Epithelial cell of proximal tubule (primary cell): Measurements from ENCODE around the gene PLCD4. TPM values are rescaled to one million over a fixed set of nuclear protein-coding genes. Genes with fewer than 3 reads are reported as not detected.

ENCODE experiments used
- DNase-seq: peaks from one replicate; pipeline ENCODE4 v3.0.0-alpha.2; 2011; ENCODE audit warnings: low read depth
- H3K4me3 ChIP-seq: 2 replicates; pipeline ENCODE4 v1.5.1; 2011; ENCODE audit warnings: low read depth, mild to moderate bottlenecking, low read length
- CTCF ChIP-seq: conservative IDR thresholded peaks from 2 replicates; pipeline ENCODE4 v1.5.1; 2012; ENCODE audit warnings: low read depth, mild to moderate bottlenecking, low read length
- total RNA-seq: library from RNA; depleted of rRNA; stranded (reverse); fragments of >200 nt; gene quantifications from 2 replicates; pipeline ENCODE4 v1.2.3, GENCODE V29; 2015

PLCD4 gene
- total RNA-seq, 1 donor from 2014 or later = 0.29 TPM

GRCh38 chr2:218618102-218618860 is 10.6 kb downstream of the PLCD4 start:
- TF ChIP-seq CTCF = peak; percentile 47

GRCh38 chr2:218621007-218621406 is 13.3 kb downstream of the PLCD4 start:
- no peak for DNase-seq
- no peak for TF ChIP-seq CTCF
- H3K4me3 ChIP-seq = no peak overlapping the region

More at GRCh38 chr2:218618102-218618860, 10.6 kb downstream of the PLCD4 start:
- no peak overlapping the region for H3K4me3 ChIP-seq
- DNase-seq = no peak

DNA sequence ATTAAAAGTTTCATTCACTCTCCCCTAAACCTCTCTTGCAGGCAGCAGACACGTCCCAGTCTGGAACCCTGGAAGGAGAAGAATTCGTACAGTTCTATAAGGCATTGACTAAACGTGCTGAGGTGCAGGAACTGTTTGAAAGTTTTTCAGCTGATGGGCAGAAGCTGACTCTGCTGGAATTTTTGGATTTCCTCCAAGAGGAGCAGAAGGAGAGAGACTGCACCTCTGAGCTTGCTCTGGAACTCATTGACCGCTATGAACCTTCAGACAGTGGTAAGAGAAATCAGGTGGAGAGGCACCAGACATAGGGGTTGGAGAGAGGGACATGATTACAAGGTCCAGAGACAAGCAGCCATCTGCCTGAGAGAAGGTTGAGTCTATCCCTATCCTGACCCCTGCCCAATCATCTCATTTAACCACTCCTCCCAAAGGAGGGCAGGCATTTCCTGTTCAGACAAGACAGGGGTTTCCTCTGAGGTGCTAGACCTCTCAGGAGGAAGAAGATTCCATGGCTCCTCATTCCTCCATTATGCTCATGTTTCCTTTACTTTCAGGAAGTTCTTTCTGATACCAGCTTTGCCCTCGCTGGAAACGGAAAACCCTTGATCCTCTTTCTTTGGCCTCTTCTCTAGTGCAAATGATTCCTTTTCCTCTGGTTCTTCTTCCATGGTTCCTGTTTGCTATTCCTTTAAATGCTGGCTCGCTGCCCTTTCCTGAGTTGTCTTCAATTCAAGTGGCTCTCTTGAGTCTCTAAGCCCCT is 15.1 kb downstream of the PLCD4 start:
- no peak for DNase-seq

GRCh38 chr2:218623366-218623705 is 15.6 kb downstream of the PLCD4 start:
- TF ChIP-seq CTCF = no peak
- no peak for DNase-seq
- no peak overlapping the region for H3K4me3 ChIP-seq

More for the DNA sequence above, 15.1 kb downstream of the PLCD4 start:
- no peak for TF ChIP-seq CTCF
- H3K4me3 ChIP-seq = no peak overlapping the region

GRCh38 chr2:218626369-218626768 is 18.7 kb downstream of the PLCD4 start:
- no peak overlapping the region for H3K4me3 ChIP-seq
- no peak for DNase-seq
- TF ChIP-seq CTCF = no peak

DNA sequence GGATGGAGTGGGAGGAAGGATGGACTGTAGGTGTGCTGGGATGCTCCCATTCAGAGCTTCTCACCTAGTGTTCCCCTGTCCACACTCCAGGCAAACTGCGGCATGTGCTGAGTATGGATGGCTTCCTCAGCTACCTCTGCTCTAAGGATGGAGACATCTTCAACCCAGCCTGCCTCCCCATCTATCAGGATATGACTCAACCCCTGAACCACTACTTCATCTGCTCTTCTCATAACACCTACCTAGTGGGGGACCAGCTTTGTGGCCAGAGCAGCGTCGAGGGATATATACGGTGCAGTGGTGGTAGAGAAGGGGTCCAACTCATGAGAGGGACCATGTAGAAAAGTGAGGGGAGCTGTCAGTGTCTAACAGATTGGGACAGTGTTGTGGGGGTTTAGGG is 20.2 kb downstream of the PLCD4 start:
- no peak for TF ChIP-seq CTCF
- no peak overlapping the region for H3K4me3 ChIP-seq
- DNase-seq = no peak
